H1 (cell line): ENCODE results near the gene CCDC51. TPM values are rescaled to one million over a fixed set of nuclear protein-coding genes. Genes with fewer than 3 reads are reported as not detected.

ENCODE experiments used
- CTCF ChIA-PET: fragments of 300-600 bp; sonication (Branson Sonifier 250); formaldehyde crosslinking; loops from one replicate; lab custom pipeline; 2021; ENCODE audit not compliant: partially characterized antibody; lab: Charles Lee
- POLR2A ChIA-PET: fragments of 300-600 bp; sonication (Branson Sonifier 250); formaldehyde crosslinking; loops from one replicate; lab custom pipeline; 2021; ENCODE audit warnings: inconsistent platforms; ENCODE audit not compliant: partially characterized antibody; lab: Charles Lee
- DNase-seq, 2 experiments: peaks; one replicate each; pipeline versions ENCODE4 v3.0.0 to v3.0.0-alpha.2; 2010 to 2022; ENCODE audit warnings: low spot score in 2 of 2, low read depth in 1 of 2, mixed read lengths in 1 of 2
- FAIRE-seq: peaks from 2 replicates; lab custom pipeline; 2011; peaks lifted over from hg19 to GRCh38; lab: Jason Lieb, UNC
- H2AFZ ChIP-seq: 2 replicates; pipeline ENCODE4 v1.8.1; 2012; ENCODE audit warnings: low read length, inconsistent platforms
- H2AK5ac ChIP-seq: 2 replicates; pipeline ENCODE4 v1.6.1; 2013; ENCODE audit warnings: low read depth, low read length
- H2BK120ac ChIP-seq: replicated peaks from 2 replicates; pipeline ENCODE3; 2013; ENCODE audit warnings: low read depth, low read length, inconsistent platforms
- H2BK12ac ChIP-seq: 2 replicates; pipeline ENCODE4 v1.6.1; 2013; ENCODE audit warnings: low read depth, low read length
- H2BK15ac ChIP-seq: 2 replicates; pipeline ENCODE4 v1.6.1; 2013; ENCODE audit warnings: low read length
- H2BK20ac ChIP-seq: 2 replicates; pipeline ENCODE4 v1.6.1; 2013; ENCODE audit warnings: low read length
- H2BK5ac ChIP-seq: 2 replicates; pipeline ENCODE4 v1.6.1; 2013; ENCODE audit warnings: low read depth, low read length
- H3K14ac ChIP-seq: 2 replicates; pipeline ENCODE4 v1.6.1; 2013; ENCODE audit warnings: inconsistent platforms; ENCODE audit not compliant: insufficient read length
- H3K18ac ChIP-seq: 2 replicates; pipeline ENCODE4 v1.6.1; 2013; ENCODE audit warnings: low read length; ENCODE audit errors: extremely low read depth
- H3K23ac ChIP-seq: 2 replicates; pipeline ENCODE4 v1.6.1; 2013; ENCODE audit warnings: inconsistent platforms; ENCODE audit not compliant: insufficient read length
- H3K23me2 ChIP-seq: 2 replicates; pipeline ENCODE4 v1.6.1; 2013; ENCODE audit warnings: low read depth, low read length
- H3K27ac ChIP-seq: 2 replicates; pipeline ENCODE4 v1.6.1; 2011; ENCODE audit warnings: low read depth, low read length, inconsistent platforms
- H3K27me3 ChIP-seq, 4 experiments: replicated peaks in 1 of 4; 1 replicate in 1 of 4; 2 replicates in 3 of 4; pipeline versions ENCODE4 v1.6.1 to v1.8.1; 2011 to 2013; ENCODE audit warnings: low read length in 3 of 4, mild to moderate bottlenecking in 3 of 4, inconsistent platforms in 2 of 4, mixed read lengths in 2 of 4, moderate library complexity in 1 of 4; ENCODE audit not compliant: control insufficient read depth in 3 of 4, insufficient read depth in 3 of 4; ENCODE audit errors: extremely low read depth in 1 of 4
- H3K36me3 ChIP-seq, 4 experiments: 2 replicates each; pipeline versions ENCODE4 v1.6.1 to v1.8.1; 2011 to 2013; ENCODE audit warnings: mild to moderate bottlenecking in 4 of 4, low read length in 3 of 4, moderate library complexity in 2 of 4, control low read depth in 1 of 4, inconsistent platforms in 1 of 4; ENCODE audit not compliant: insufficient read depth in 4 of 4, control insufficient read depth in 2 of 4
- H3K4ac ChIP-seq: replicated peaks from 2 replicates; pipeline ENCODE3; 2013; ENCODE audit warnings: low read length, low read depth, mixed read lengths, inconsistent platforms; ENCODE audit not compliant: insufficient read length
- H3K4me1 ChIP-seq, 4 experiments: replicated peaks in 1 of 4; 1 replicate in 1 of 4; 2 replicates in 3 of 4; pipeline versions ENCODE4 v1.6.1 to v1.8.1; 2011 to 2013; ENCODE audit warnings: low read length in 3 of 4, inconsistent platforms in 2 of 4, mixed read lengths in 1 of 4; ENCODE audit not compliant: insufficient read depth in 4 of 4, control insufficient read depth in 3 of 4
- H3K4me2 ChIP-seq, 2 experiments: 2 replicates each; pipeline versions ENCODE4 v1.6.1 to v1.8.1; 2011 to 2013; ENCODE audit warnings: low read depth in 2 of 2, low read length in 2 of 2, control low read depth in 1 of 2, inconsistent platforms in 1 of 2, mild to moderate bottlenecking in 1 of 2; ENCODE audit not compliant: insufficient read depth in 1 of 2
- H3K4me3 ChIP-seq, 4 experiments: fragments of 200-600, 300-600 bp in 1 of 4; sonication (generic), shearing (Covaris generic), sonication (Bioruptor Twin) in 1 of 4; 2 replicates each; pipeline versions ENCODE4 v1.5.1 to v1.8.1; 2011 to 2016; ENCODE audit warnings: low read length in 4 of 4, low read depth in 3 of 4, control low read depth in 2 of 4, inconsistent platforms in 2 of 4, mild to moderate bottlenecking in 2 of 4, mixed read lengths in 1 of 4, moderate library complexity in 1 of 4; ENCODE audit not compliant: insufficient read depth in 2 of 4; ENCODE audit errors: extremely low read depth in 1 of 4
- H3K56ac ChIP-seq: replicated peaks from 2 replicates; pipeline ENCODE3; 2013; ENCODE audit warnings: low read depth, mild to moderate bottlenecking, mixed read lengths, low read length, inconsistent platforms; ENCODE audit not compliant: insufficient read length
- H3K79me1 ChIP-seq: 2 replicates; pipeline ENCODE4 v1.6.1; 2013; ENCODE audit warnings: low read depth, low read length, control low read depth
- H3K79me2 ChIP-seq, 2 experiments: 2 replicates each; pipeline versions ENCODE4 v1.6.1 to v1.8.1; 2012 to 2013; ENCODE audit warnings: low read length in 2 of 2, mild to moderate bottlenecking in 2 of 2, inconsistent platforms in 1 of 2; ENCODE audit not compliant: insufficient read depth in 2 of 2, control insufficient read depth in 1 of 2
- H3K9ac ChIP-seq, 4 experiments: replicated peaks in 1 of 4; 1 replicate in 1 of 4; 2 replicates in 3 of 4; pipeline versions ENCODE4 v1.6.1 to v1.8.1; 2011 to 2013; ENCODE audit warnings: low read depth in 3 of 4, low read length in 3 of 4, control low read depth in 2 of 4, mild to moderate bottlenecking in 2 of 4, moderate library complexity in 2 of 4, inconsistent platforms in 1 of 4; ENCODE audit errors: extremely low read depth in 1 of 4
- H3K9me3 ChIP-seq, 2 experiments: 2 replicates each; pipeline versions ENCODE4 v1.6.1 to v1.8.1; 2012 to 2013; ENCODE audit warnings: mild to moderate bottlenecking in 2 of 2, moderate library complexity in 2 of 2, control low read depth in 1 of 2, inconsistent platforms in 1 of 2, low read depth in 1 of 2, low read length in 1 of 2, mixed read lengths in 1 of 2; ENCODE audit not compliant: insufficient read depth in 2 of 2
- H4K20me1 ChIP-seq, 2 experiments: replicated peaks in 1 of 2; 2 replicates each; pipeline versions ENCODE3 to v1.8.1; 2011 to 2013; ENCODE audit warnings: inconsistent platforms in 2 of 2, low read length in 2 of 2, mild to moderate bottlenecking in 1 of 2; ENCODE audit not compliant: insufficient read depth in 2 of 2, control insufficient read depth in 1 of 2
- H4K5ac ChIP-seq: 2 replicates; pipeline ENCODE4 v1.6.1; 2013; ENCODE audit warnings: low read length, low read depth, mixed read lengths, inconsistent platforms; ENCODE audit not compliant: insufficient read length
- H4K8ac ChIP-seq: 2 replicates; pipeline ENCODE4 v1.8.0; 2013; ENCODE audit warnings: mild to moderate bottlenecking, moderate library complexity, low read length, inconsistent platforms; ENCODE audit not compliant: insufficient read depth; ENCODE audit errors: extremely low read depth
- H4K91ac ChIP-seq: replicated peaks from 2 replicates; pipeline ENCODE3; 2013; ENCODE audit warnings: low read length, mixed read lengths, inconsistent platforms; ENCODE audit not compliant: insufficient read length
- BCL11A ChIP-seq, 2 experiments: IDR thresholded peaks; one replicate each; pipeline ENCODE4 v1.6.1; 2011; ENCODE audit warnings: low read depth in 2 of 2, low read length in 2 of 2, mild to moderate bottlenecking in 2 of 2
- CBX5 ChIP-seq: fragments of 300-800, 300-1000 bp; sonication (generic); IDR thresholded peaks from 2 replicates; pipeline ENCODE4 v1.7.1; 2016; ENCODE audit warnings: antibody characterized with exemption, low read length, low read depth
- CEBPB ChIP-seq: IDR thresholded peaks from 2 replicates; pipeline ENCODE4 v1.6.1; 2012; ENCODE audit warnings: low read depth, low read length
- EP300 ChIP-seq, 2 experiments: IDR thresholded peaks; 1 replicate in 1 of 2; 2 replicates in 1 of 2; pipeline ENCODE4 v1.6.1; 2011 to 2012; ENCODE audit warnings: low read depth in 2 of 2, low read length in 2 of 2, mild to moderate bottlenecking in 2 of 2, borderline replicate concordance in 1 of 2, inconsistent platforms in 1 of 2, moderate library complexity in 1 of 2
- KDM5A ChIP-seq: fragments of 200-600 bp; IDR thresholded peaks from 2 replicates; pipeline ENCODE4 v1.7.1; 2012; ENCODE audit warnings: mild to moderate bottlenecking, low read length, inconsistent platforms, mixed read lengths
- NRF1 ChIP-seq: IDR thresholded peaks from 2 replicates; pipeline ENCODE4 v1.6.1; 2011; ENCODE audit warnings: mild to moderate bottlenecking, low read depth, low read length, improper control_type of control experiment
- RXRA ChIP-seq: IDR thresholded peaks from 2 replicates; pipeline ENCODE4 v1.6.1; 2011; ENCODE audit warnings: low read depth, mild to moderate bottlenecking, low read length, moderate library complexity; ENCODE audit not compliant: insufficient read depth
- SIRT6 ChIP-seq: IDR thresholded peaks from one replicate; pipeline ENCODE4 v1.7.1; 2012; ENCODE audit warnings: low read length, inconsistent platforms
- SP4 ChIP-seq: IDR thresholded peaks from 2 replicates; pipeline ENCODE4 v1.6.1; 2012; ENCODE audit warnings: low read length, inconsistent platforms
- SUZ12 ChIP-seq: fragments of 200-600 bp; sonication (generic); IDR thresholded peaks from 2 replicates; pipeline ENCODE4 v1.6.1; 2012; ENCODE audit warnings: mild to moderate bottlenecking, inconsistent platforms, low read length, moderate library complexity, mixed read lengths
- WGBS, 2 experiments: shearing (Covaris generic) in 1 of 2; methylation state at CpG; one replicate each; pipeline versions ENCODE4 v1.1.6 to v1.1.7; 2013 to 2015; ENCODE audit warnings: low lambda C conversion rate in 2 of 2, mixed read lengths in 2 of 2, inconsistent platforms in 1 of 2, low coverage in 1 of 2, missing lambda C conversion rate in 1 of 2; ENCODE audit not compliant: insufficient replicate concordance in 2 of 2, insufficient coverage in 1 of 2, insufficient read length in 1 of 2; ENCODE audit errors: extremely low coverage in 1 of 2, missing lambda C conversion rate in 1 of 2; 5-methylcytosine and 5-hydroxymethylcytosine counted together
- polyA plus RNA-seq, 7 experiments: library from polyadenylated mRNA; depleted of rRNA in 3 of 7; stranded (reverse) in 5 of 7; unstranded in 2 of 7; fragments of >200 nt in 5 of 7; fragments of 200-250 nt in 2 of 7; gene quantifications; 1 replicate in 5 of 7; 2 replicates in 1 of 7; 4 replicates in 1 of 7; pipeline versions ENCODE4 v1.2.1 to v1.2.3, GENCODE V29; 2011 to 2013; ENCODE audit warnings: missing spikeins in 2 of 7, mixed read lengths in 2 of 7
- total RNA-seq: library from RNA; stranded (reverse); fragmentation: NEBNext Ultra II Directional; extraction: Animal tissue kit (Norgen Biotek cat#: 25700); gene quantifications from 2 replicates; pipeline ENCODE4 v1.2.1, GENCODE V29; 2021
- TF ChIP-seq, protein P1 (sequence below): IDR thresholded peaks from 2 replicates; pipeline ENCODE4 v1.6.1; 2011; ENCODE audit warnings: low read depth, mild to moderate bottlenecking, low read length; ENCODE audit not compliant: insufficient read depth
- TF ChIP-seq, protein P2 (sequence below): IDR thresholded peaks from 2 replicates; pipeline ENCODE4 v1.6.1; 2012; ENCODE audit warnings: inconsistent platforms
- TF ChIP-seq, protein P3 (sequence below): IDR thresholded peaks from 2 replicates; pipeline ENCODE4 v1.6.1; 2011; ENCODE audit warnings: low read length, improper control_type of control experiment

CCDC51 gene
- total and polyA plus RNA-seq, 2 of the 8 experiments (the other 6 are each of a cell fraction or from before 2014, with no cell fraction given): 21.3 to 21.4 TPM

DNA sequence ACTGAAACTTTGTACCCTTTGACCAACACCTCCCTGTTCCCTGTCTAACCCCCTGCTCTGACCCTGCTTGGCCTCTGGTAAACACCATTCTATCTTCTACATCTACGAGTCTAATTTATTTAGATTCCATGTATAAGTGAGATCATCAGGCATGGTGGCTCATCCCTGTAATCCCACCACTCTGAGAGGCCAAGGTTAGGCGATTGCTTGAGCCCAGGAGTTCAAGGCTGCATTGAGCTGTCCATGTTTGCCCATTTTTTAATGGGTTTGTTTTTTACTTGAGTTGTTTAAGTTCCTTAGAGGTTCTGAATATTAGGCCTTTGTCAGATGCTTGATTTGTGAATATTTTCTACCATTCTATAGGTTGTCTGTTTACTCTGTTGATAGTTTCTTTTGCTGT lies 51.0 kb downstream of the CCDC51 start:
- Histone ChIP-seq H3K23me2 (no peaks in the 10 kb centered on the region), H3K4ac (no peak overlapping the region), H3K36me3 (no peaks in the 10 kb centered on the region), H4K20me1 (no peaks in the 10 kb centered on the region), H2BK20ac (no peak overlapping the region), H3K79me2 (no peaks in the 10 kb centered on the region), H3K4me2 (no peak overlapping the region), H3K56ac (no peak overlapping the region), H4K8ac (no peak overlapping the region), H3K4me3 (no peak overlapping the region), H4K5ac (no peak overlapping the region), H3K27me3 (no peaks in the 10 kb centered on the region), H3K18ac (no peak overlapping the region), H2BK120ac (no peak overlapping the region), H3K14ac (no peak overlapping the region), H2AFZ (no peak overlapping the region), H4K91ac (no peak overlapping the region), H3K9me3 (no peaks in the 10 kb centered on the region), H2AK5ac (no peak overlapping the region), H2BK15ac (no peak overlapping the region), H2BK5ac (no peak overlapping the region), H3K23ac (no peak overlapping the region), H3K79me1 (no peaks in the 10 kb centered on the region), H2BK12ac (no peak overlapping the region), H3K4me1 (no peaks in the 10 kb centered on the region), H3K9ac (no peak overlapping the region), H3K27ac (no peak overlapping the region)
- FAIRE-seq (no peak), DNase-seq (no peak)
- CTCF ChIA-PET: interaction anchor here (0.9 to 4.1 kb wide), 3 partner anchors 11 to 47 kb away, joined by 3 to 21 read pairs (median 10); no protein-coding TSS in a partner anchor
- 71% methylated on average over 2 of the region's 2 CpGs; no CpG with 5 or more reads in 1 of the 2 experiments for WGBS, 2 experiments
- POLR2A ChIA-PET: no interaction called here
- TF ChIP-seq BCL11A (IDR thresholded peaks at IDR 0.05; ENCODE audit: low read depth in 2 of 2, low read length in 2 of 2) (no peak), NRF1 (no peak), CEBPB (no peak), SP4 (no peak), SIRT6 (no peak), SUZ12 (no peak), EP300 (IDR thresholded peaks at IDR 0.05; ENCODE audit: borderline replicate concordance in 1 of 2, low read depth in 2 of 2, low read length in 2 of 2) (no peak), CBX5 (no peak), RXRA (no peak), KDM5A (no peak)
- TF ChIP-seq, protein P1, sequence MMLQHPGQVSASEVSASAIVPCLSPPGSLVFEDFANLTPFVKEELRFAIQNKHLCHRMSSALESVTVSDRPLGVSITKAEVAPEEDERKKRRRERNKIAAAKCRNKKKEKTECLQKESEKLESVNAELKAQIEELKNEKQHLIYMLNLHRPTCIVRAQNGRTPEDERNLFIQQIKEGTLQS: no peak
- TF ChIP-seq, protein P2, sequence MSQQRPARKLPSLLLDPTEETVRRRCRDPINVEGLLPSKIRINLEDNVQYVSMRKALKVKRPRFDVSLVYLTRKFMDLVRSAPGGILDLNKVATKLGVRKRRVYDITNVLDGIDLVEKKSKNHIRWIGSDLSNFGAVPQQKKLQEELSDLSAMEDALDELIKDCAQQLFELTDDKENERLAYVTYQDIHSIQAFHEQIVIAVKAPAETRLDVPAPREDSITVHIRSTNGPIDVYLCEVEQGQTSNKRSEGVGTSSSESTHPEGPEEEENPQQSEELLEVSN: no peak
- TF ChIP-seq, protein P3, sequence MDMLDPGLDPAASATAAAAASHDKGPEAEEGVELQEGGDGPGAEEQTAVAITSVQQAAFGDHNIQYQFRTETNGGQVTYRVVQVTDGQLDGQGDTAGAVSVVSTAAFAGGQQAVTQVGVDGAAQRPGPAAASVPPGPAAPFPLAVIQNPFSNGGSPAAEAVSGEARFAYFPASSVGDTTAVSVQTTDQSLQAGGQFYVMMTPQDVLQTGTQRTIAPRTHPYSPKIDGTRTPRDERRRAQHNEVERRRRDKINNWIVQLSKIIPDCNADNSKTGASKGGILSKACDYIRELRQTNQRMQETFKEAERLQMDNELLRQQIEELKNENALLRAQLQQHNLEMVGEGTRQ: no peak
